Measurements from ENCODE around the gene SHISA6. TPM values are rescaled to one million over a fixed set of nuclear protein-coding genes. Genes with fewer than 3 reads are reported as not detected.

SHISA6 gene
- total RNA-seq, 1 donor from 2014 or later: not detected

DNA sequence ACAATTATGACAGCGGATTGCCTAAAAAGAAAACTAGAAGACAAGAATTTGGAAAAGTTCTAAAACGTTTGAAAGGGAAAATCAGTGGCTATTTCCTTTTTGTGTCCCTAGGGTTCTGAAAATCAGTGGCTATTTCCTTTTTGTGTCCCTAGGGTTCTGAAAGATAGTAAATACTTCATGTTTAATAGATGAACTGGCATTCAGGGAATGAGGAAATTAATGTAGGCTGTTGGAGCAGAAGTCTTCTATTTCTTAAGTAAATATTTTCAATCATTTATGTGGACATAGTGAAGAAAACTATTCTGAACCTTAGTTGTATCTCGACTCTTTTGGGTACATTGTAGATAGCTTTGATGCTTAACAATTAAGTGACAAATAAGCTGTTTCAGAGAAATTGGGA, 78.9 kb downstream of the SHISA6 start:
- Mint-ChIP-seq H3K9me3 (peaks cover 18% of the 10 kb centered on the region), H3K4me1 (ENCODE audit: low read depth) (no peaks in the 10 kb centered on the region), H3K27me3 (ENCODE audit: insufficient read depth) (no peaks in the 10 kb centered on the region), H3K27ac (no peak overlapping the region), H3K4me3 (no peak overlapping the region), H3K36me3 (ENCODE audit: low read depth) (no peaks in the 10 kb centered on the region)
- DNase-seq (ENCODE audit: low spot score): no peak
- intact Hi-C loops (cut with micrococcal nuclease): no loop called here

DNA sequence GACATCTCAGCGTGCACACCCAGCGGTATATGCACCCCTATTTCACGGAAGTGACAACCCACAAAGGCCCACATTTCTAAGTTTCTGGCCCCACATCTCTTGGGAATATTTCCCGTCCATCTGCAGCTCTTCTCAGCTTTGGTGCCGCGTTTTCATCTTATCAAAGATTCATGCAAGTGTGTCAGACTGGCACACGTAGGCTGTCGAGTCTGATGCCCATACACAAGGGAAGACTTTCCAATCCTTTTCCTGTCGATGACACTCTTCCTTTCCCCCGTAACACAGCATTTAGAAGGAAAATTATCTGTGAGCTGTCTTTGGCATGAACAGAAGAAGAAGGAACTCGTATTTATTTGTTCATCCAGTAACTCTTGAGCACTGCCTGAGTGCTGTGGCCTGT, 83.0 kb downstream of the SHISA6 start:
- H3K9me3 Mint-ChIP-seq: peaks cover 13% of the 10 kb centered on the region
- no peak overlapping the region for H3K27ac Mint-ChIP-seq
- intact Hi-C loops (cut with micrococcal nuclease): no loop called here
- no peak for DNase-seq (ENCODE audit: low spot score)
- no peaks in the 10 kb centered on the region for H3K4me1 Mint-ChIP-seq (ENCODE audit: low read depth)
- no peak overlapping the region for H3K4me3 Mint-ChIP-seq
- no peaks in the 10 kb centered on the region for H3K27me3 Mint-ChIP-seq (ENCODE audit: insufficient read depth)
- H3K36me3 Mint-ChIP-seq (ENCODE audit: low read depth): no peaks in the 10 kb centered on the region

DNA sequence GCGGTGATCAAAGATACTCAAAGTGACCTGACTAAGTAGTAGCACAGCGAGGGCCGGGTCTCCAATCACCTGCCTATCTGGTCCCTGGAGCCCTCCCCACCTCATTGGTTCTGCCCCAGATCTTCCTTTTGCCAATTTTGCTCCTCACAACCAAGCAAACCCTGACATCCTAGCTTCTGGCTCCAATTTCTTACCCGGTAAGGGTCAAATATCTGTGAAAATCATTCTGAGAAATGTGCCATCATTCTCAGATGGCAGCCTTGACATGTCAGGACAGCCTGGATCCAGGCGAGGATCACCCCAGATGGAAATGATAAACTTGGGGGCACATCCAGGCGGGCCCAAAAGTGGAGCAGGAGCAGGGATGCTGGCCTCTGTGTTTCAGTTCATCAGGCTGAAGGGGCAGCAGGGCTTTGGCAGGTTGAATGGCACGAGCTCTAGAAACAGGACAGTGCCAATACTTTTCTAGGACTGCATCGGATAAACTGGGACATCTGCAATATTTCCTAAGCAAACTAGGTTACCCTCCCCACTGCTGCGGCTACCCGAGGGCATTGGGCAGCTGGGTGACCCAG, 83.9 kb downstream of the SHISA6 start:
- Mint-ChIP-seq H3K4me1 (ENCODE audit: low read depth) (no peaks in the 10 kb centered on the region), H3K27ac (no peak overlapping the region), H3K9me3 (peaks cover 13% of the 10 kb centered on the region), H3K4me3 (no peak overlapping the region), H3K27me3 (ENCODE audit: insufficient read depth) (no peaks in the 10 kb centered on the region), H3K36me3 (ENCODE audit: low read depth) (no peaks in the 10 kb centered on the region)
- no peak for DNase-seq (ENCODE audit: low spot score)
- intact Hi-C loops (cut with micrococcal nuclease): no loop called here

DNA sequence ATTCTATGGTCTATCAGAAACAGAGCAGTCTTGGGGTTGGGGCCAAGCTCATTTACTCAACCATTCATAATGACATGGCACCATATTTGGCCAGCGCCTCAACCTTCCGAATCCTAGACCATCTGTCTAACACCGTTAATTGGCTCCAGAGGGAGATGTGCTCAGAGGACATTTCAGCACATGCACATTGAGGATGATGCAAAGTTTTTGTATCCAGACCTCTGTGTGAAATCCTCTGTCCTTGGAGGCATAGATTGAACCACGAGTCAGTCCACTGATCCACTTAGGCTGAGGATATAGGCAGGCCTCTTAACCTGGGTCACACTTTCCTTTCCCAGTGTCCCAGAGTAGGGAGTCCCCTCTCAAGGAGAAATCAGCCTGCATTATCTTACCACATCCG, 85.5 kb downstream of the SHISA6 start:
- Mint-ChIP-seq H3K9me3 (peaks cover 13% of the 10 kb centered on the region), H3K27ac (no peak overlapping the region), H3K27me3 (ENCODE audit: insufficient read depth) (no peaks in the 10 kb centered on the region), H3K4me3 (no peak overlapping the region), H3K4me1 (ENCODE audit: low read depth) (no peaks in the 10 kb centered on the region), H3K36me3 (ENCODE audit: low read depth) (no peaks in the 10 kb centered on the region)
- DNase-seq (ENCODE audit: low spot score): no peak
- intact Hi-C loops (cut with micrococcal nuclease): no loop called here

DNA sequence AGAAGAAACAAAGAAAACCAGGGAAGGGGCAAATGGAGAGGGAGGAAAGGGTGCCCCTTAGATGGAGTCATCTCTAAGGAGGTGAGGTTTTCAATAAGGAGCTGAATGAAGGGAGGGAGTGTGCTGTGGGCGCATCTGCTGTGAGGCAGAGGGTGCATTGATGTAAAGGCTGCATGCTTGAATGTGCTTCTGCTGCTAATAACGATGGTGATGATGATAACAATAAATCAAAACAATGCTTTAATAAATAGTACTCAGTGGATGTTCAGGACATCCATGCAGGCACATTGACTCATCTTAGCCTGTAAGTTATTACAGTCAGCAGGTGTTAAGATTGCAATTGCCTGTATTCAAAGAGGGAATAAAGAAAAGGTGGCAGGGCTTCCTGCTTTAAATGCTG, 87.8 kb downstream of the SHISA6 start:
- no peaks in the 10 kb centered on the region for H3K36me3 Mint-ChIP-seq (ENCODE audit: low read depth)
- no peak overlapping the region for H3K4me3 Mint-ChIP-seq
- no peak for DNase-seq (ENCODE audit: low spot score)
- intact Hi-C loops (cut with micrococcal nuclease): no loop called here
- H3K4me1 Mint-ChIP-seq (ENCODE audit: low read depth): no peaks in the 10 kb centered on the region
- no peaks in the 10 kb centered on the region for H3K27me3 Mint-ChIP-seq (ENCODE audit: insufficient read depth)
- H3K27ac Mint-ChIP-seq: no peak overlapping the region
- peaks cover 9% of the 10 kb centered on the region for H3K9me3 Mint-ChIP-seq

DNA sequence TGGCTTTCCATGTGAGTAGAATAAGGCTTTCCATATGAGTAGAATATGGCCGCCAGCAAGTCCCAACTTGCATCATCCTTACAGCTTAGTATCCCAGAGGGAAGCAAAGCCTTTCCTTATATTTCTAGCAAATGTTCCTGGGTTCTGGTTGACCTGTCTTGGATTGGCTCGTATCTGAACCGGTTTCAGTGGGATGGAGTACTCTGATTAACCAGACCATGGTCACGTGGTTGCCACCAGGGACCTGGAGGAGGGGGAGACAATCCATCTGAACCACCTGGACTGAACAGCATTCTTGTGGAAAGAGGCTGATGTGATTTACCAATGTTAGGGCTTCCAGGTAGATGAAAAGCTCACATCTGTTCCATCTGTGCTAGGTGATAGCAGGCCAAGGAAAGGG, 89.0 kb downstream of the SHISA6 start:
- intact Hi-C loops (cut with micrococcal nuclease): no loop called here
- Mint-ChIP-seq H3K27me3 (ENCODE audit: insufficient read depth) (no peaks in the 10 kb centered on the region), H3K9me3 (no peaks in the 10 kb centered on the region), H3K4me1 (ENCODE audit: low read depth) (no peaks in the 10 kb centered on the region), H3K4me3 (no peak overlapping the region), H3K27ac (no peak overlapping the region), H3K36me3 (ENCODE audit: low read depth) (no peaks in the 10 kb centered on the region)
- no peak for DNase-seq (ENCODE audit: low spot score)

DNA sequence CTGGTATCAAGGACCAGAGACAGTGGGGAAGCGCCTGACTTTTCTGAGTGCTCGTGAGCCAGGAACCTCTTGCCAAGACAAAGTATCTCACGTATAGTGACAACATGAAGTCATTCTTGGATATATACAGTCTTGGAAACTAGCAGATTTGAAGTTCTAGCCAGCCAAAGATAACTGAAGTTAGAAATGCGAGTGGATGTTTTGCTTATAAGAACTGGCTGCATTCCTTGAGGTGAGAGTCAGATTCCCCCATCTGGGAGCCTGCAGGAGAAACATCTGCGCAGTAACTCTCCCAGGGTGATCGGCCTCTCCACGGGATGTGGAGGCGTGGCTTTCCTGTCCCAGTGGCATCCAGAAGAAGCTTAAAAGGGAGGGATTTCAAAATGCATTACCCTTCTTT, 89.8 kb downstream of the SHISA6 start:
- Mint-ChIP-seq H3K9me3 (no peaks in the 10 kb centered on the region), H3K27me3 (ENCODE audit: insufficient read depth) (no peaks in the 10 kb centered on the region), H3K4me3 (no peak overlapping the region), H3K27ac (no peak overlapping the region), H3K4me1 (ENCODE audit: low read depth) (no peaks in the 10 kb centered on the region), H3K36me3 (ENCODE audit: low read depth) (no peaks in the 10 kb centered on the region)
- intact Hi-C loops (cut with micrococcal nuclease): no loop called here
- no peak for DNase-seq (ENCODE audit: low spot score)

DNA sequence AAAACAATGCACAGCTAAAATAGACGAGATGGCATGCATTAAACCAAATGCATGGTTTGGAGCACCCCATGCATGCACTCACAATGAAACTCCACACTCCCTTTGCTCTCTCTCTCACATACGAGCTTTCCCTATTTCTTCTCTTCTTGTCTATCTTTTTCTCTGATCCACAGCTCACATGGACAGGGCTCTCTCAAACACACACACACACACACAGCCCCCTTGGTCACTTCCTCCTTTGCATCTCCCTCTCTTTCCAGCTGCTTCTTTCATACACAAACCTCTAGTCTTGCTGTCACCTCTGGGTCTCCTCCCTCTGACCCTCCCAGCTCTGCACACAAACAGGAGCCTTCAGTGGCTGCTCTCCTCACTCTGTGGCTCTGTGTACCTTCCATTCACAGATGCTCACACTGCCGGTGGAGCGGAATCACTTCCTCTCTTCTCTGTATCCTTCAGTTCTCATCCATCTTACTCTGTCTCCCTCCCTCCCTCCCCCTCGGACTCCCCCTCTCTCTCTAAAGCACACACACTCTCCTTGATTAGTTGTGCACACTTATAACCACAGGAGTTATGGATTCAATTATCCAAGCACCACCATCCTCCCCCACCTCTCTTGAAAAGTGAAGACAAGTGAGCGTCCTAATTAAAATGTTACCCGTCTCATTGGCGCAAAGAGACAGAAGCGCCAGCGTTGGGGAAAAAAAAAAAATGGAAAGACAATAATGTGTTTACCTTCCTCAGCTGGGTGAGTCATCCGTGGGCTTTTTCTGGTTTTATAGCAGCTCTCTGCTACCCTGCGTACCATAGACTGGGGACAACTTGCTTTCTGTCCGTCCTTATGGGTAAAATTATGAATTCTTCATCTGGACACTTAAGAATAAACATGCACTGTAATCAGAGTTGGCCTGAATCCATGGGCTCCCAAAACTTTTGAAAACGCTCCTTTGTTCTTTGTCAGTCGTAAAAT, 90.8 kb downstream of the SHISA6 start:
- no peak for DNase-seq (ENCODE audit: low spot score)
- intact Hi-C loops (cut with micrococcal nuclease): no loop called here
- Mint-ChIP-seq H3K9me3 (no peaks in the 10 kb centered on the region), H3K36me3 (ENCODE audit: low read depth) (no peaks in the 10 kb centered on the region), H3K27ac (no peak overlapping the region), H3K4me1 (ENCODE audit: low read depth) (no peaks in the 10 kb centered on the region), H3K27me3 (ENCODE audit: insufficient read depth) (no peaks in the 10 kb centered on the region), H3K4me3 (no peak overlapping the region)

DNA sequence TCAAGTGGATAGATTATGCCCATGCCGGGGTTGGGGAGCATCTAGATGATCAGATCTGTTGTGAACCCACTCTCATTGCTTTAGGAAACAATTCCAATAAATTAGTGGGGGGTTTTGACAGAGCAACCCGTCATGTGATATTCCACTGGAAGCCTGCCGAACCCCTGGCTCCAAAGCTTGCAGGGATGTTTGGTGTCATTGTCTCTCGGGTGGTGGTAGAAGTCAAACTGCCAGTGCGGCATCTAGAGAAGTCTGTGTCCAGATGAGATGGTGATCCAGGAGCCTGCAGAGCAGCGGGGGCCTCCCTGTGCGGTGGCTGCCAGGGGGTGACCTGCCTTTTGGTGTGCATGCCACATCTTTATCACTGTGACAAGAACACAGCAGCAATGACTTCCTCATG, 91.7 kb downstream of the SHISA6 start:
- Mint-ChIP-seq H3K4me3 (no peak overlapping the region), H3K4me1 (ENCODE audit: low read depth) (no peaks in the 10 kb centered on the region), H3K9me3 (no peaks in the 10 kb centered on the region), H3K36me3 (ENCODE audit: low read depth) (no peaks in the 10 kb centered on the region), H3K27me3 (ENCODE audit: insufficient read depth) (no peaks in the 10 kb centered on the region), H3K27ac (no peak overlapping the region)
- intact Hi-C loops (cut with micrococcal nuclease): no loop called here
- DNase-seq (ENCODE audit: low spot score): no peak

DNA sequence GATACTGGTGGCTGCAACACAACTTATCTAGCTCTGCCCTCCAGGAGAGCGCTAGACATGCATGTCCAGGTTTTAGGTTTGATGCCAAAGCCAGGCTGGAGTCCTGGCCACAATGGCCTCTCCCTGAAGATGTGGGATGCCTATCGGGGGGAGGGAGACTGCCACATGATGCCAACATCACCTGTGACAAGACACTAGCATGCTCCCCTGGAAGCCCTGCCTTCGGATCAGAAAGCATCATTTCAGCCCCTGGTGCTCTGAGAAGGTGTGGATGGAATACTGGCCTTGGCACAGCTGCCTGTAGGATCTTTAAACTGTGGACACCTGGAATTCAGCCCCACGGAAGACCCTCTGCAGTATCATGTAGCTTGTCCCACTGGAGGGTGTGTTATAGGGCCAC, 93.5 kb downstream of the SHISA6 start:
- no peaks in the 10 kb centered on the region for H3K4me1 Mint-ChIP-seq (ENCODE audit: low read depth)
- no peaks in the 10 kb centered on the region for H3K36me3 Mint-ChIP-seq (ENCODE audit: low read depth)
- H3K9me3 Mint-ChIP-seq: no peaks in the 10 kb centered on the region
- H3K27me3 Mint-ChIP-seq (ENCODE audit: insufficient read depth): no peaks in the 10 kb centered on the region
- H3K4me3 Mint-ChIP-seq: no peak overlapping the region
- DNase-seq (ENCODE audit: low spot score): no peak
- no peak overlapping the region for H3K27ac Mint-ChIP-seq
- intact Hi-C loops (cut with micrococcal nuclease): no loop called here

DNA sequence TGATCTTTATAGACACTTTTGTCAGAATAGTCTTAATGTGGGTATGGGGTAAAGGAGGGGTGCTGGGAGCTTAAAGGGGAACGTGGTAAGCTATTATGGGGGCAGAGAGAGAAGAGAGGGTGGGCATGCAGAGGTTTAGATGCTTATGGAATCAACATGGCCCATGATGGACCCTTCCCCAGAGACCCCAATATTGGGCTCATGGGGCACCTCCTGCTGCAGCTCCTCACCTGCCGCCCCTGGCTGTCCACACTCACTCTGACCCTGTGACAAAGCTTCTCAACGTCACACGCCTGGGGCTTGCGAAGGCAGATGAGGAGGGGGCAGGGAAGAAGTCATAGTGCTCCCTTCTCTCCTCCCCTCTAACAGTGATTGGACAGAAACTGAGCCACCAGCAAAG, 95.3 kb downstream of the SHISA6 start:
- intact Hi-C loops (cut with micrococcal nuclease): no loop called here
- no peaks in the 10 kb centered on the region for H3K36me3 Mint-ChIP-seq (ENCODE audit: low read depth)
- no peaks in the 10 kb centered on the region for H3K27me3 Mint-ChIP-seq (ENCODE audit: insufficient read depth)
- no peaks in the 10 kb centered on the region for H3K9me3 Mint-ChIP-seq
- H3K27ac Mint-ChIP-seq: no peak overlapping the region
- DNase-seq (ENCODE audit: low spot score): no peak
- H3K4me1 Mint-ChIP-seq (ENCODE audit: low read depth): no peaks in the 10 kb centered on the region
- no peak overlapping the region for H3K4me3 Mint-ChIP-seq

DNA sequence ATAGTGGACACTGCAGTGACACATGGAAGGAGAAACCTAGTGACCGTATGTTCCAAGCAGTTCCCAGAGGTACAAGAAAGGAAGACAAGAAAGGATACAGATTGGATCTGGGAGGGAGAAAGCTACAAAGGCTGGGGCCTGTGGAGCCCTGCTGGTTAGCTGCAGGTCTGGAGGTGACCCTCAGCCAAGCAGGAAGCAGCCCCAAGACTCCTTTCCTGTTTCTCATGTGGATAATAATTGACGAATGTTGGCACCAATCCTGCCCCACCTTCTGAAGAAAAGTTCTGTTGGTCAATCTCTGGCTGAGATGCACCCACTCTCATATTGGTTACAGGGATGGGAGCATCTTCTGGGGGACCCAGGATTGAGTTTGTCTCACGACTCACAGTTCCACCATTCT, 99.8 kb downstream of the SHISA6 start:
- Mint-ChIP-seq H3K27me3 (ENCODE audit: insufficient read depth) (no peaks in the 10 kb centered on the region), H3K36me3 (ENCODE audit: low read depth) (no peaks in the 10 kb centered on the region), H3K27ac (no peak overlapping the region), H3K4me3 (no peak overlapping the region), H3K9me3 (no peaks in the 10 kb centered on the region), H3K4me1 (ENCODE audit: low read depth) (no peaks in the 10 kb centered on the region)
- intact Hi-C loops (cut with micrococcal nuclease): no loop called here
- DNase-seq (ENCODE audit: low spot score): no peak

DNA sequence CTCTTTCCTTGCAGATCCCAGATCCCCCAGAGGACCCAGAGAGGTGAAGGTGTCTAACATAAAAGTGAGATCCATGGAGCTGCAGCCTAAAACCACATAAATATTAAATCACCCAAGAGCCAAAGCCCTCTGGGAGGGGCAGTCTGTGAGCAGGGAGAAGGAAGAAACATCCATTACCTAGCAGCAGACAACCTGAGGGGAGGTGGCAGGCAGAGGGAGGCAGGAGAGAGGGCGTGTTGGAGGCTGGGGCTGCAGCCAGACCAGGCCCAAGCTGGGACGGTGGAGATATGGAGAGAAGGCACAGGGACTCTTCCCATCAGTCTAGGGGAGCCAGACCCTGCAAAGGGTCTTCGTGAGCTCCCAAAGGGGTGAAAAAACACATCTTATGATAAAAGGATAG, 101.1 kb downstream of the SHISA6 start:
- no peaks in the 10 kb centered on the region for H3K36me3 Mint-ChIP-seq (ENCODE audit: low read depth)
- no peak overlapping the region for H3K4me3 Mint-ChIP-seq
- no peak overlapping the region for H3K27ac Mint-ChIP-seq
- no peaks in the 10 kb centered on the region for H3K27me3 Mint-ChIP-seq (ENCODE audit: insufficient read depth)
- H3K4me1 Mint-ChIP-seq (ENCODE audit: low read depth): no peaks in the 10 kb centered on the region
- intact Hi-C loops (cut with micrococcal nuclease): no loop called here
- H3K9me3 Mint-ChIP-seq: no peaks in the 10 kb centered on the region
- no peak for DNase-seq (ENCODE audit: low spot score)

Data from activated T-helper 1 cell treated with anti-CD3 and anti-CD28 coated beads, Interleukin-12 subunit alpha, Interleukin-12 subunit beta, Interleukin-2, Interleukin-4 antibody, amounts not matched to agents 30 ng/mL and 10 ng/mL and 1 ng/mL, durations not matched to agents 14 hours and 24 hours and 36 hours (primary cell).